GM23338 (cell line): ENCODE data around the gene SLC5A11. TPM values are rescaled to one million over a fixed set of nuclear protein-coding genes. Genes with fewer than 3 reads are reported as not detected.

Experiments
- ATAC-seq: fragments of 200-7000 bp; cut with Tn5 transposase; 3 replicates; pipeline ENCODE4 v1.9.1; 2020
- DNase-seq: peaks from one replicate; pipeline ENCODE4 v3.0.0-alpha.2; 2015; ENCODE audit warnings: low spot score
- H2AFZ ChIP-seq: fragments of 200-600 bp; sonication (generic); 2 replicates; pipeline ENCODE4 v1.8.0; 2016; ENCODE audit warnings: antibody characterized with exemption, mild to moderate bottlenecking, moderate library complexity
- H3F3A ChIP-seq: fragments of 200-600 bp; sonication (generic); replicated peaks from 2 replicates; pipeline ENCODE4 v1.8.0; 2017; ENCODE audit warnings: antibody characterized with exemption, mixed run types, low read depth
- H3K27ac ChIP-seq: fragments of 200-600 bp; sonication (generic); 2 replicates; pipeline ENCODE4 v1.6.1; 2016; ENCODE audit warnings: low read depth
- H3K27me3 ChIP-seq: fragments of 200-600 bp; sonication (generic); 2 replicates; pipeline ENCODE4 v1.8.0; 2016; ENCODE audit warnings: mild to moderate bottlenecking, mixed run types, moderate library complexity; ENCODE audit not compliant: insufficient read depth
- H3K36me3 ChIP-seq: fragments of 200-600 bp; sonication (generic); 2 replicates; pipeline ENCODE4 v1.8.0; 2016; ENCODE audit warnings: mild to moderate bottlenecking; ENCODE audit not compliant: insufficient read depth
- H3K4me1 ChIP-seq: fragments of 200-600 bp; sonication (generic); 2 replicates; pipeline ENCODE4 v1.8.0; 2016; ENCODE audit warnings: mild to moderate bottlenecking, moderate library complexity; ENCODE audit not compliant: insufficient read depth
- H3K4me2 ChIP-seq: fragments of 200-600 bp; sonication (generic); 2 replicates; pipeline ENCODE4 v1.7.1; 2017; ENCODE audit warnings: mixed run types
- H3K4me3 ChIP-seq: fragments of 200-600 bp; sonication (generic); 2 replicates; pipeline ENCODE4 v1.6.1; 2016; ENCODE audit warnings: mixed run types
- H3K79me2 ChIP-seq: fragments of 200-600 bp; sonication (generic); replicated peaks from 2 replicates; pipeline ENCODE4 v1.8.0; 2017; ENCODE audit warnings: mild to moderate bottlenecking; ENCODE audit not compliant: insufficient read depth
- H3K9me2 ChIP-seq: fragments of 200-600 bp; sonication (generic); 2 replicates; pipeline ENCODE4 v1.8.0; 2017; ENCODE audit not compliant: insufficient read depth
- H4K20me1 ChIP-seq: fragments of 200-600 bp; sonication (generic); replicated peaks from 2 replicates; pipeline ENCODE4 v1.8.0; 2017; ENCODE audit warnings: mild to moderate bottlenecking; ENCODE audit not compliant: insufficient read depth
- H3K27ac Mint-ChIP-seq: 2 replicates; pipeline ENCODE4 v1.8.0; 2020; ENCODE audit warnings: inconsistent platforms, mild to moderate bottlenecking, moderate library complexity, mixed read lengths
- H3K27me3 Mint-ChIP-seq: 3 replicates; pipeline ENCODE4 v1.8.0; 2022; ENCODE audit warnings: low read depth, mild to moderate bottlenecking, moderate library complexity, mixed read lengths, inconsistent platforms; ENCODE audit not compliant: insufficient read depth, poor library complexity
- H3K36me3 Mint-ChIP-seq: 3 replicates; pipeline ENCODE4 v1.8.0; 2021; ENCODE audit warnings: low read depth, mild to moderate bottlenecking, inconsistent platforms, moderate library complexity, mixed read lengths
- H3K4me1 Mint-ChIP-seq: 3 replicates; pipeline ENCODE4 v1.8.0; 2020; ENCODE audit warnings: mild to moderate bottlenecking, inconsistent platforms, mixed read lengths
- H3K4me3 Mint-ChIP-seq: 3 replicates; pipeline ENCODE4 v1.8.0; 2021; ENCODE audit warnings: moderate library complexity, mild to moderate bottlenecking, inconsistent platforms, mixed read lengths
- H3K9me3 Mint-ChIP-seq: 3 replicates; pipeline ENCODE4 v1.8.0; 2020; ENCODE audit warnings: moderate library complexity, mild to moderate bottlenecking, inconsistent platforms, mixed read lengths
- CREB1 ChIP-seq: fragments of 250-450 bp; sonication (Bioruptor Pico); IDR thresholded peaks from 2 replicates; pipeline ENCODE4 v1.5.0; 2020; ENCODE audit warnings: low read depth, mild to moderate bottlenecking, moderate library complexity
- CTCF ChIP-seq, 2 experiments: fragments of 200-600 bp in 1 of 2; sonication (generic) in 1 of 2; conservative IDR thresholded peaks; 2 replicates each; pipeline versions ENCODE4 v1.5.1 to v1.6.1; 2016 to 2017; ENCODE audit warnings: antibody characterized with exemption in 2 of 2, low read depth in 2 of 2, mild to moderate bottlenecking in 2 of 2, moderate library complexity in 1 of 2
- ETS1 ChIP-seq: IDR thresholded peaks from 2 replicates; pipeline ENCODE4 v1.6.1; 2016; ENCODE audit warnings: antibody characterized with exemption
- EZH2 ChIP-seq: fragments of 200-600 bp; sonication (generic); IDR thresholded peaks from one replicate; pipeline ENCODE4 v1.8.0; 2017; ENCODE audit warnings: antibody characterized with exemption, mild to moderate bottlenecking, low read depth; ENCODE audit not compliant: unreplicated experiment
- EZH2phosphoT487 ChIP-seq: fragments of 200-600 bp; sonication (generic); IDR thresholded peaks from one replicate; pipeline ENCODE4 v1.8.1; 2018; ENCODE audit warnings: antibody characterized with exemption; ENCODE audit not compliant: unreplicated experiment
- JUNB ChIP-seq: IDR thresholded peaks from one replicate; pipeline ENCODE4 v1.6.1; 2016; ENCODE audit warnings: antibody characterized with exemption; ENCODE audit not compliant: unreplicated experiment
- NANOG ChIP-seq: IDR thresholded peaks from 2 replicates; pipeline ENCODE4 v1.6.1; 2016; ENCODE audit warnings: antibody characterized with exemption, borderline replicate concordance
- POLR2AphosphoS5 ChIP-seq: IDR thresholded peaks from 2 replicates; pipeline ENCODE4 v1.6.1; 2016; ENCODE audit warnings: antibody characterized with exemption, low read depth
- STAT1 ChIP-seq: IDR thresholded peaks from one replicate; pipeline ENCODE4 v1.6.1; 2016; ENCODE audit warnings: antibody characterized with exemption; ENCODE audit not compliant: unreplicated experiment
- ZNF114 ChIP-seq: fragments of 250-450 bp; sonication (Bioruptor Pico); IDR thresholded peaks from 2 replicates; pipeline ENCODE4 v1.5.0; 2020; ENCODE audit warnings: mild to moderate bottlenecking, moderate library complexity
- ZNF331 ChIP-seq: fragments of 250-450 bp; sonication (Bioruptor Pico); IDR thresholded peaks from 2 replicates; pipeline ENCODE4 v1.5.0; 2020; ENCODE audit warnings: low read depth, mild to moderate bottlenecking, moderate library complexity
- ZNF462 ChIP-seq: fragments of 250-450 bp; sonication (Bioruptor Pico); IDR thresholded peaks from 2 replicates; pipeline ENCODE4 v1.5.0; 2020; ENCODE audit warnings: mild to moderate bottlenecking, moderate library complexity
- polyA plus RNA-seq: library from polyadenylated mRNA; unstranded; fragments of >200 nt; fragmentation: Nextera tagmentation; extraction: Ambion mirVana; gene quantifications from 2 replicates; pipeline ENCODE4 v1.2.1, GENCODE V29; 2016
- total RNA-seq: library from RNA; depleted of rRNA; stranded (reverse); fragments of >200 nt; shearing (Covaris generic); gene quantifications from 2 replicates; pipeline ENCODE4 v1.2.3, GENCODE V29; 2014
- TF ChIP-seq, protein P1 (sequence below): IDR thresholded peaks from one replicate; pipeline ENCODE4 v1.6.1; 2018; ENCODE audit warnings: antibody characterized with exemption; ENCODE audit not compliant: unreplicated experiment

The SLC5A11 gene
- total and polyA plus RNA-seq, 2 experiments from 2014 or later: 0.07 TPM; not detected in 1

- no peak overlapping the region for H3K4me3 ChIP-seq
- H3K27ac ChIP-seq: no peak overlapping the region
- TF ChIP-seq ETS1: no peak
- no peak for TF ChIP-seq STAT1
- no peak for TF ChIP-seq CREB1 (CRISPR knock-in tag)
- TF ChIP-seq CTCF (conservative IDR thresholded peaks at IDR 0.05; ENCODE audit: low read depth in 2 of 2): no peak
- no peak for TF ChIP-seq ZNF462 (CRISPR knock-in tag)
- no peak for TF ChIP-seq POLR2AphosphoS5
- TF ChIP-seq, protein P1, sequence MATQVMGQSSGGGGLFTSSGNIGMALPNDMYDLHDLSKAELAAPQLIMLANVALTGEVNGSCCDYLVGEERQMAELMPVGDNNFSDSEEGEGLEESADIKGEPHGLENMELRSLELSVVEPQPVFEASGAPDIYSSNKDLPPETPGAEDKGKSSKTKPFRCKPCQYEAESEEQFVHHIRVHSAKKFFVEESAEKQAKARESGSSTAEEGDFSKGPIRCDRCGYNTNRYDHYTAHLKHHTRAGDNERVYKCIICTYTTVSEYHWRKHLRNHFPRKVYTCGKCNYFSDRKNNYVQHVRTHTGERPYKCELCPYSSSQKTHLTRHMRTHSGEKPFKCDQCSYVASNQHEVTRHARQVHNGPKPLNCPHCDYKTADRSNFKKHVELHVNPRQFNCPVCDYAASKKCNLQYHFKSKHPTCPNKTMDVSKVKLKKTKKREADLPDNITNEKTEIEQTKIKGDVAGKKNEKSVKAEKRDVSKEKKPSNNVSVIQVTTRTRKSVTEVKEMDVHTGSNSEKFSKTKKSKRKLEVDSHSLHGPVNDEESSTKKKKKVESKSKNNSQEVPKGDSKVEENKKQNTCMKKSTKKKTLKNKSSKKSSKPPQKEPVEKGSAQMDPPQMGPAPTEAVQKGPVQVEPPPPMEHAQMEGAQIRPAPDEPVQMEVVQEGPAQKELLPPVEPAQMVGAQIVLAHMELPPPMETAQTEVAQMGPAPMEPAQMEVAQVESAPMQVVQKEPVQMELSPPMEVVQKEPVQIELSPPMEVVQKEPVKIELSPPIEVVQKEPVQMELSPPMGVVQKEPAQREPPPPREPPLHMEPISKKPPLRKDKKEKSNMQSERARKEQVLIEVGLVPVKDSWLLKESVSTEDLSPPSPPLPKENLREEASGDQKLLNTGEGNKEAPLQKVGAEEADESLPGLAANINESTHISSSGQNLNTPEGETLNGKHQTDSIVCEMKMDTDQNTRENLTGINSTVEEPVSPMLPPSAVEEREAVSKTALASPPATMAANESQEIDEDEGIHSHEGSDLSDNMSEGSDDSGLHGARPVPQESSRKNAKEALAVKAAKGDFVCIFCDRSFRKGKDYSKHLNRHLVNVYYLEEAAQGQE: no peak
- no peak for TF ChIP-seq EZH2phosphoT487
- TF ChIP-seq ZNF114 (CRISPR knock-in tag): no peak
- TF ChIP-seq EZH2: no peak
- TF ChIP-seq NANOG: no peak
- no peak for TF ChIP-seq JUNB
- no peak for TF ChIP-seq ZNF331 (CRISPR knock-in tag)
- H3K9me2 ChIP-seq: no peaks in the 10 kb centered on the region
- no peaks in the 10 kb centered on the region for H3K79me2 ChIP-seq
- no peak overlapping the region for H3K4me2 ChIP-seq
- Mint-ChIP-seq H3K9me3 (no peaks in the 10 kb centered on the region), H3K27ac (no peak overlapping the region), H3K4me3 (no peak overlapping the region), H3K4me1 (no peaks in the 10 kb centered on the region), H3K27me3 (peaks cover 8% of the 10 kb centered on the region), H3K36me3 (no peaks in the 10 kb centered on the region)
- ATAC-seq: no peak
- H3K36me3 ChIP-seq: no peaks in the 10 kb centered on the region
- no peak overlapping the region for H2AFZ ChIP-seq
- no peak for DNase-seq
- H4K20me1 ChIP-seq: no peaks in the 10 kb centered on the region
- no peaks in the 10 kb centered on the region for H3K27me3 ChIP-seq
- no peaks in the 10 kb centered on the region for H3K4me1 ChIP-seq
- H3F3A ChIP-seq: no peaks in the 10 kb centered on the region
Observed at GRCh38 chr16:24846548-24847357, 990 bp downstream of the SLC5A11 start.
